HG03460 (cell line): Measurements from ENCODE around the gene CLEC10A.
"Not testable (repeated sequence)": the region's sequence is repeated elsewhere in the genome, so short reads cannot be mapped to it uniquely, and the experiment has no call there.

Source experiments
- ATAC-seq: cut with Tn5 transposase; IDR thresholded peaks from one replicate; pipeline ENCODE4 v1.9.1; 2021; ENCODE audit not compliant: unreplicated experiment

CLEC10A gene

GRCh38 chr17:7108981-7109380 is 28.9 kb upstream of the CLEC10A start:
- ATAC-seq = no peak

GRCh38 chr17:7108560-7108925 is 28.5 kb upstream of the CLEC10A start:
- ATAC-seq = no peak

GRCh38 chr17:7107795-7108559 is 27.9 kb upstream of the CLEC10A start:
- ATAC-seq = no peak

GRCh38 chr17:7107012-7107754 is 27.1 kb upstream of the CLEC10A start:
- ATAC-seq = no peak

- ATAC-seq = no peak
Measured at GRCh38 chr17:7102421-7102820, 22.4 kb upstream of the CLEC10A start.

GRCh38 chr17:7101531-7101930 is 21.5 kb upstream of the CLEC10A start:
- ATAC-seq = no peak

GRCh38 chr17:7100641-7101379 is 20.8 kb upstream of the CLEC10A start:
- ATAC-seq = not testable (repeated sequence)

- ATAC-seq = no peak
Measured at GRCh38 chr17:7098802-7099459, 18.9 kb upstream of the CLEC10A start.

GRCh38 chr17:7097940-7098339 is 17.9 kb upstream of the CLEC10A start:
- ATAC-seq = no peak

- ATAC-seq = no peak
Measured at GRCh38 chr17:7095625-7096024, 15.6 kb upstream of the CLEC10A start.

GRCh38 chr17:7094652-7095019 is 14.6 kb upstream of the CLEC10A start:
- no peak for ATAC-seq

- not testable (repeated sequence) for ATAC-seq
Measured at GRCh38 chr17:7091311-7092005, 11.4 kb upstream of the CLEC10A start.

GRCh38 chr17:7089570-7089969 is 9.5 kb upstream of the CLEC10A start:
- not testable (repeated sequence) for ATAC-seq

- ATAC-seq = not testable (repeated sequence)
Measured at GRCh38 chr17:7088442-7088841, 8.4 kb upstream of the CLEC10A start.

- no peak for ATAC-seq
Measured at GRCh38 chr17:7084088-7084487, 4.0 kb upstream of the CLEC10A start.

GRCh38 chr17:7083592-7083991 is 3.5 kb upstream of the CLEC10A start:
- no peak for ATAC-seq

GRCh38 chr17:7081341-7082062 is 1.5 kb upstream of the CLEC10A start:
- ATAC-seq = no peak

- no peak for ATAC-seq
Measured at GRCh38 chr17:7080456-7081041, 498 bp upstream of the CLEC10A start.

GRCh38 chr17:7078711-7079110 is 1.3 kb downstream of the CLEC10A start:
- no peak for ATAC-seq
